Loucy (cell line): Measurements from ENCODE around the gene TNFRSF1B.

Experiments used
- H2AFZ ChIP-seq: fragments of 200-600 bp; sonication (generic); 2 replicates; pipeline ENCODE4 v1.6.0; 2016; ENCODE audit warnings: antibody characterized with exemption, mild to moderate bottlenecking, low read length, moderate library complexity
- H3F3A ChIP-seq: fragments of 200-600 bp; 2 replicates; pipeline ENCODE4 v1.6.0; 2016; ENCODE audit warnings: antibody characterized with exemption, low read depth, mild to moderate bottlenecking
- H3K27me3 ChIP-seq: fragments of 200-600 bp; sonication (generic); 2 replicates; pipeline ENCODE4 v1.6.1; 2014; ENCODE audit warnings: low read length, mild to moderate bottlenecking; ENCODE audit not compliant: insufficient read depth, poor library complexity, severe bottlenecking
- H3K36me3 ChIP-seq: fragments of 200-600 bp; sonication (generic); 2 replicates; pipeline ENCODE4 v1.6.1; 2016; ENCODE audit warnings: low read length; ENCODE audit not compliant: insufficient read depth
- H3K4me1 ChIP-seq: fragments of 200-600 bp; sonication (generic); 2 replicates; pipeline ENCODE4 v1.5.1; 2014; ENCODE audit warnings: low read length, mild to moderate bottlenecking; ENCODE audit not compliant: insufficient read depth, poor library complexity, severe bottlenecking
- H3K4me2 ChIP-seq: fragments of 200-600 bp; sonication (generic); 2 replicates; pipeline ENCODE4 v1.6.0; 2014; ENCODE audit warnings: antibody characterized with exemption, low read length, low read depth, mild to moderate bottlenecking; ENCODE audit not compliant: poor library complexity, severe bottlenecking
- H3K4me3 ChIP-seq: fragments of 200-600 bp; sonication (generic); 2 replicates; pipeline ENCODE4 v1.5.1; 2014; ENCODE audit warnings: low read length, mild to moderate bottlenecking, mixed read lengths; ENCODE audit not compliant: poor library complexity, severe bottlenecking
- H3K79me2 ChIP-seq: fragments of 200-600 bp; sonication (generic); 2 replicates; pipeline ENCODE4 v1.6.1; 2014; ENCODE audit warnings: low read length; ENCODE audit not compliant: insufficient read depth
- H3K9ac ChIP-seq: fragments of 200-600 bp; sonication (generic); 2 replicates; pipeline ENCODE4 v1.6.0; 2014; ENCODE audit warnings: mild to moderate bottlenecking, low read depth, low read length, moderate library complexity; ENCODE audit not compliant: poor library complexity, severe bottlenecking
- H3K9me2 ChIP-seq: fragments of 200-600 bp; sonication (generic); replicated peaks from 2 replicates; pipeline ENCODE4 v1.6.1; 2016; ENCODE audit warnings: low read depth, low read length, mixed read lengths
- H3K9me3 ChIP-seq: fragments of 200-600 bp; sonication (generic); 2 replicates; pipeline ENCODE4 v1.6.1; 2014; ENCODE audit warnings: mild to moderate bottlenecking, antibody characterized with exemption, low read length, low read depth; ENCODE audit not compliant: insufficient read depth
- H4K20me1 ChIP-seq: fragments of 200-600 bp; sonication (generic); 2 replicates; pipeline ENCODE4 v1.6.0; 2014; ENCODE audit warnings: antibody characterized with exemption, low read length, mild to moderate bottlenecking; ENCODE audit not compliant: insufficient read depth, poor library complexity, severe bottlenecking
- EZH2phosphoT487 ChIP-seq: fragments of 200-600 bp; IDR thresholded peaks from 2 replicates; pipeline ENCODE4 v1.6.1; 2018; ENCODE audit warnings: antibody characterized with exemption, mild to moderate bottlenecking, moderate library complexity, borderline replicate concordance
- TF ChIP-seq, protein P1 (sequence below): fragments of 200-600 bp; sonication (generic); conservative IDR thresholded peaks from 2 replicates; pipeline ENCODE4 v1.5.1; 2014; ENCODE audit warnings: mild to moderate bottlenecking, antibody characterized with exemption, low read length

Gene TNFRSF1B

DNA sequence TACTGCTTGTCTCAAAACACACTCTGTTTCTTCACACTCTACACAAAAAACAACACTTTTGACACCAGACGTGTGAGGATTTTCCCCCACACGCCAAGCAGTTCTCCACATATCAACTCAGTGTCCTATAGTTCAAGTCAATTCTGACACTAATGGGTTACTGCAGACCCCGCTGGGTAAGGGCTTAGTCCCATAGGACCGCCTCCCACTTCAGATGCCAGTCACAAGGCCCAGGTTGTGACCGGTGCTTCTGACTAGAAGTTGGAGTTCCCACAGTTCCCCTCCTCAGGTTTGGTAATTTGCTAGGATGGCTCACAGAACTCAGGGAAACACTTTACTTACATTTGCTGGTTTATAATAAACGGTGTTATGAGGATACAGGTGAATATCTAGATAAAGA is 83.0 kb downstream of the TNFRSF1B start:
- no peaks in the 10 kb centered on the region for H3K9me2 ChIP-seq
- no peak overlapping the region for H3K9ac ChIP-seq
- TF ChIP-seq, protein P1, sequence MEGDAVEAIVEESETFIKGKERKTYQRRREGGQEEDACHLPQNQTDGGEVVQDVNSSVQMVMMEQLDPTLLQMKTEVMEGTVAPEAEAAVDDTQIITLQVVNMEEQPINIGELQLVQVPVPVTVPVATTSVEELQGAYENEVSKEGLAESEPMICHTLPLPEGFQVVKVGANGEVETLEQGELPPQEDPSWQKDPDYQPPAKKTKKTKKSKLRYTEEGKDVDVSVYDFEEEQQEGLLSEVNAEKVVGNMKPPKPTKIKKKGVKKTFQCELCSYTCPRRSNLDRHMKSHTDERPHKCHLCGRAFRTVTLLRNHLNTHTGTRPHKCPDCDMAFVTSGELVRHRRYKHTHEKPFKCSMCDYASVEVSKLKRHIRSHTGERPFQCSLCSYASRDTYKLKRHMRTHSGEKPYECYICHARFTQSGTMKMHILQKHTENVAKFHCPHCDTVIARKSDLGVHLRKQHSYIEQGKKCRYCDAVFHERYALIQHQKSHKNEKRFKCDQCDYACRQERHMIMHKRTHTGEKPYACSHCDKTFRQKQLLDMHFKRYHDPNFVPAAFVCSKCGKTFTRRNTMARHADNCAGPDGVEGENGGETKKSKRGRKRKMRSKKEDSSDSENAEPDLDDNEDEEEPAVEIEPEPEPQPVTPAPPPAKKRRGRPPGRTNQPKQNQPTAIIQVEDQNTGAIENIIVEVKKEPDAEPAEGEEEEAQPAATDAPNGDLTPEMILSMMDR, result no peak
- no peak for TF ChIP-seq EZH2phosphoT487
- no peaks in the 10 kb centered on the region for H3K27me3 ChIP-seq
- no peaks in the 10 kb centered on the region for H3K9me3 ChIP-seq
- no peaks in the 10 kb centered on the region for H4K20me1 ChIP-seq
- H3K79me2 ChIP-seq, result no peaks in the 10 kb centered on the region
- H3F3A ChIP-seq, result no peaks in the 10 kb centered on the region
- H3K4me1 ChIP-seq, result no peaks in the 10 kb centered on the region
- no peak overlapping the region for H2AFZ ChIP-seq
- H3K4me2 ChIP-seq, result no peak overlapping the region
- peaks cover 58% of the 10 kb centered on the region; the same call in 1 of the 2 replicates for H3K36me3 ChIP-seq
- H3K4me3 ChIP-seq, result no peak overlapping the region

- H3F3A ChIP-seq, result no peaks in the 10 kb centered on the region
- H3K36me3 ChIP-seq, result peaks cover 52% of the 10 kb centered on the region; the same call in 1 of the 2 replicates
- no peak for TF ChIP-seq EZH2phosphoT487
- TF ChIP-seq, protein P1, result no peak
Observed at GRCh38 chr1:12251442-12251841, 84.7 kb downstream of the TNFRSF1B start.

DNA sequence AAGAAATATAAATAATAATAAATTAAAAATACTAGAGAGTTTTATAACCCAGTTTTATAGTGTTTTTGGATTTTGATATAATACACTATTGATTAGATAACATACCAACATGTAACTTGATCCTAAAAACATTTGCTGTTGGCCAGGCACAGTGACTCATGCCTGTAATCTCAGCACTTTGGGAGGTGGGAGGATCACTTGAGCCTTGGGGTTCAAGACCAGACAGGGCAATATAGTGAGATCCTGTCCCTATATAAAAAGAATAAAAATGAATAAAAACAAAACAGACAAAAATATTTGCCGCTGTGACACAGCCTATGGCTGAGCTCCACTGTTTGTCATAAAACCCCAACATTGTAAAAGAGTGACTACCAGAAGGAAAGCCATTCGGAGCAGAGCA is 89.1 kb downstream of the TNFRSF1B start:
- Histone ChIP-seq H4K20me1 (no peaks in the 10 kb centered on the region), H3K36me3 (peaks cover 50% of the 10 kb centered on the region; the same call in 1 of the 2 replicates)
- TF ChIP-seq EZH2phosphoT487, result no peak
- TF ChIP-seq, protein P1, result no peak

More at GRCh38 chr1:12251442-12251841, 84.7 kb downstream of the TNFRSF1B start:
- no peaks in the 10 kb centered on the region for H3K79me2 ChIP-seq
- no peak overlapping the region for H3K9ac ChIP-seq
- no peaks in the 10 kb centered on the region for H3K27me3 ChIP-seq
- H3K9me2 ChIP-seq, result no peaks in the 10 kb centered on the region
- no peak overlapping the region for H3K4me2 ChIP-seq
- no peaks in the 10 kb centered on the region for H3K4me1 ChIP-seq
- H4K20me1 ChIP-seq, result no peaks in the 10 kb centered on the region
- no peaks in the 10 kb centered on the region for H3K9me3 ChIP-seq
- H2AFZ ChIP-seq, result no peak overlapping the region
- no peak overlapping the region for H3K4me3 ChIP-seq

More for the DNA sequence above, 89.1 kb downstream of the TNFRSF1B start:
- H3K4me2 ChIP-seq, result no peak overlapping the region
- no peaks in the 10 kb centered on the region for H3K9me2 ChIP-seq
- H3K9ac ChIP-seq, result no peak overlapping the region
- H2AFZ ChIP-seq, result no peak overlapping the region
- H3K9me3 ChIP-seq, result no peaks in the 10 kb centered on the region
- H3K79me2 ChIP-seq, result no peaks in the 10 kb centered on the region
- H3K27me3 ChIP-seq, result no peaks in the 10 kb centered on the region
- H3K4me1 ChIP-seq, result peaks cover 6% of the 10 kb centered on the region
- no peak overlapping the region for H3K4me3 ChIP-seq
- no peaks in the 10 kb centered on the region for H3F3A ChIP-seq
